ENCODE measurements around the gene CLDN2.
"Not testable (repeated sequence)": the region's sequence is repeated elsewhere in the genome, so short reads cannot be mapped to it uniquely, and the experiment has no call there.

Gene CLDN2

DNA sequence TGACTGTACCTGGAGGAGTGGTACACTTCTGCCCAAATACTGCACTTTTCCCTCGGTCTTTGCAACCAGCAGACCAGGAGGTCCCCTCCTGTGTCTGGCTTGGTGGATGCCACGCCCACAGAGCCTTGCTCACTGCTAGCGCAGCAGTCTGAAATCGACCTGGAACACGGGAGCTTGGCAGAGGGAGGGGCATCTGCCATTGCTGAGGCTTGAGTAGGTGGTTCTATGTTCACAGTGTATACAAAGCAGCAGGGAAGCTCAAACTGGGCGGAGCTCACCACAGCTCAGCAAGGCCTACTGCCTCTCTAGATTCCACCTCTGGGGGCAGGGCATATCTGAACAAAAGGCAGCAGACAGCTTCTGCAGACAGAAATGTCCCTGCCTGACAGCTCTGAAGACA lies 46.3 kb downstream of the CLDN2 start:
- not testable (repeated sequence) for DNase-seq

DNA sequence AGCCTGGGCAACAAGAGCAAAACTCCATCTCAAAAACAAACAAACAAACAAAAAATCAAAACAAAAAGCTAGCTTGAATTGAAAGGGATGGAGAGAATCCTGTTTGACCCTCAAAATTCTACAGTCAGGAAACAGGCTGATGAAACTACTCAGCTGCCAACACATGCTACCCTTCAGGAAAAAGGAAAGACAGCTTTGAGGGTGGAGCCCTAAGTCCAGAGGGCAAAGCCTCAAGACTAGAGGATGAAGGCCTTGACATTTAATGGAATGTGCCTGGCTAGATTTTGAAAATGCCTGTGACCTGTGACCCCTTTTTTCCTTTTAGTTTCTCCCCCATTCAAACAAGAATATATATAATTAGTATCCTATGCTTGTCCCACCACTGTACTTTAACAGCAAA lies 52.7 kb downstream of the CLDN2 start:
- no peak for DNase-seq

DNA sequence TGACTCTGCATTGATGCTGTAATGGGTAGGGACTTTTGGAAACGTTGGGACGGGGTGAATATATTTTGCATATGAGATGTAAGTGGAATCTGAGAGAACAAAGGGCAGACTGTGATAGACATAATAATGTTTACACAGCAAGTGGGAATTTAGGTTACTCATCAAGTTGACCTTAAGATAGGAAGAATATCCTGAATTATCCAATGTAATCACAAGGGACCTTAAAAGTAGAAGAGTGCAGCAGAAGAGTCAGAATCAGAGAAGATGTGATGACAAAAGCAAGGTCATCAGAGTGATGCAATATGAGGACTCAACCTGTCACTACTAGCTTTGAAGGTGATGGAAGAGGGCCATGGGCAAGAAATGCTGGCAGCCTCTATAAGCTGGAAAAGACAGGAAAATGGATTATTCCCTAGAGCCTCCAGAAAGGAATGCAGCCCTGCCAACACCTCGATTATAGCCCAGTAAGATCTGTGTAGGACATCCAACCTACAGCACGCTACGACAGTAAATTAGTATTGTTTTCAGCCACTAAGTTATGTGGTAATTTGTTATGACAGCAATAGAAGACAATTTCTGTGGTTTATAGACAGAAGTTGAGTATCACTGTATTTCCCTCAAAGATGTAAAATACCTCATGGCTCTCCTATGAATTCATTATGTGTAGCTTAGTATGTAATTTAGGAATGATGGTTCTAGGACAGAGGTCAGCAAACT lies 53.4 kb downstream of the CLDN2 start:
- DNase-seq = no peak

DNA sequence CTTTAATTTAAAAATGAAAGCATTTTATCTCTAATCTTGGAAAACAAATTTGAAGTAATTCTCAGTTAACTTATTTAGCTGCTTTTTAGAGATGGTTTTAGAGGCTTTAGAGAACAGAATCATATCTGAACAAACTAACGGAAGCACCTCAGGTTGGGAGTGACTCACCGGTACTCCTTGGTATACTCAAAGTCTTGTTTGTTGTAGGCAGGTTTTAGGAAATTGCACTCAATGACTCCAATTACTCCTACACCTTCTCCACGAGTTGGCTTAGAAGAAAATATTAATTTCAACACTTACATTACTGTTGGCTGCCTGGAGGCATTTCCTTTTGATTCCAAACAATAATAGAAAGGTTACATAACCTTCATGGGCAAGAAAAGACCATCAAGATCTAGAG lies 56.2 kb downstream of the CLDN2 start:
- no peak for DNase-seq
